Measurements from ENCODE around the gene PRKN. TPM values are rescaled to one million over a fixed set of nuclear protein-coding genes. Genes with fewer than 3 reads are reported as not detected.

PRKN gene
- total RNA-seq, 1 donor from 2014 or later: 4.9 TPM

DNA sequence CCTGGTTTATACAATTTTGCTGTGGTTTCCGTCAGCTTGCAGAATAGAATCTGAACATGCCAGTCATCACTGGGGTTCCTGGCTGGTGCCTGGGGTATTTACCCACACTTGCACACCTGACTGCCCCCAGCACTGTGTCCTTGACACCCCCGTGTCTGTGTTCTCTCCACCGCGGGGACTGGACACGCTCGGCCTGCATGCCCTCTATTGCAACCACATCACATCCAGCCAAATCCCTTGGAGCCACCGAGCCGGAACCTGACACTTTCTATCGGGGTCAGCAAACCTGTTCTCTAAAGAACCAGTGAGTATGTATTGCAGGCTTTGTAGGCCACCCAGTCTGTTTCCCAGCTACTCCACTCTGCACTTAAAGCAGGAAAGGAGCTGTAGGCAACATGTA, 527.5 kb downstream of the PRKN start:
- DNase-seq (ENCODE audit: extremely low spot score in 2 of 2): no peak
- H3K4me3 ChIP-seq: no peak overlapping the region
- H3K27ac ChIP-seq: no peak overlapping the region
- no peaks in the 10 kb centered on the region for H3K36me3 ChIP-seq
- no peaks in the 10 kb centered on the region for H3K9me3 ChIP-seq
- TF ChIP-seq POLR2A (IDR thresholded peaks at IDR 0.05) (no peak), POLR2AphosphoS5 (IDR thresholded peaks at IDR 0.05; ENCODE audit: insufficient read depth in 1 of 2, low read depth in 1 of 2) (no peak)
- TF ChIP-seq, protein P1, sequence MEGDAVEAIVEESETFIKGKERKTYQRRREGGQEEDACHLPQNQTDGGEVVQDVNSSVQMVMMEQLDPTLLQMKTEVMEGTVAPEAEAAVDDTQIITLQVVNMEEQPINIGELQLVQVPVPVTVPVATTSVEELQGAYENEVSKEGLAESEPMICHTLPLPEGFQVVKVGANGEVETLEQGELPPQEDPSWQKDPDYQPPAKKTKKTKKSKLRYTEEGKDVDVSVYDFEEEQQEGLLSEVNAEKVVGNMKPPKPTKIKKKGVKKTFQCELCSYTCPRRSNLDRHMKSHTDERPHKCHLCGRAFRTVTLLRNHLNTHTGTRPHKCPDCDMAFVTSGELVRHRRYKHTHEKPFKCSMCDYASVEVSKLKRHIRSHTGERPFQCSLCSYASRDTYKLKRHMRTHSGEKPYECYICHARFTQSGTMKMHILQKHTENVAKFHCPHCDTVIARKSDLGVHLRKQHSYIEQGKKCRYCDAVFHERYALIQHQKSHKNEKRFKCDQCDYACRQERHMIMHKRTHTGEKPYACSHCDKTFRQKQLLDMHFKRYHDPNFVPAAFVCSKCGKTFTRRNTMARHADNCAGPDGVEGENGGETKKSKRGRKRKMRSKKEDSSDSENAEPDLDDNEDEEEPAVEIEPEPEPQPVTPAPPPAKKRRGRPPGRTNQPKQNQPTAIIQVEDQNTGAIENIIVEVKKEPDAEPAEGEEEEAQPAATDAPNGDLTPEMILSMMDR (IDR thresholded peaks at IDR 0.05): no peak
- H3K27me3 ChIP-seq: no peaks in the 10 kb centered on the region
- no peaks in the 10 kb centered on the region for H3K4me1 ChIP-seq
- intact Hi-C loops (cut with DNase I): no loop called here

DNA sequence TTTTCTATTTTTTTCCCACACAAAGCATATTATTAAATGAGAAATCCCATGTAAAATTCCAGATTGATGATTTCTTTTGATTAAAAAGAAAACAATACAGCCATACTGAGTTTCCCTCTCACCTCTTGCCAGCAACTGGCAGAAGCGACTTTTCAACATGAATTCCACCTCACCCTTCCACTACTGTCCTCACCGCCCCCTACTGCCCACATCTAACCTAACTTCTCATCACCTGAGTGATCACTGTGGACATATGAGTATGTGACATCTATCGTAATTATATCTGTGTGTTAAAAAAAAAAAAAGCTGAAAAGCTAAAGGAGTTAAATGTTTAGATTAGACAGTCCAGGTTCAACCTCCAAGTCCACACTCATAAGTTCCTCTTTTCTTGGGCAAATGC, 528.6 kb downstream of the PRKN start:
- Histone ChIP-seq H3K4me3 (no peak overlapping the region), H3K27ac (no peak overlapping the region), H3K36me3 (no peaks in the 10 kb centered on the region), H3K4me1 (no peaks in the 10 kb centered on the region), H3K27me3 (no peaks in the 10 kb centered on the region), H3K9me3 (no peaks in the 10 kb centered on the region)
- DNase-seq (ENCODE audit: extremely low spot score in 2 of 2): no peak
- no peak for TF ChIP-seq POLR2AphosphoS5 (IDR thresholded peaks at IDR 0.05; ENCODE audit: insufficient read depth in 1 of 2, low read depth in 1 of 2)
- TF ChIP-seq, protein P1 (IDR thresholded peaks at IDR 0.05): no peak
- no peak for TF ChIP-seq POLR2A (IDR thresholded peaks at IDR 0.05)
- intact Hi-C loops (cut with DNase I): no loop called here

DNA sequence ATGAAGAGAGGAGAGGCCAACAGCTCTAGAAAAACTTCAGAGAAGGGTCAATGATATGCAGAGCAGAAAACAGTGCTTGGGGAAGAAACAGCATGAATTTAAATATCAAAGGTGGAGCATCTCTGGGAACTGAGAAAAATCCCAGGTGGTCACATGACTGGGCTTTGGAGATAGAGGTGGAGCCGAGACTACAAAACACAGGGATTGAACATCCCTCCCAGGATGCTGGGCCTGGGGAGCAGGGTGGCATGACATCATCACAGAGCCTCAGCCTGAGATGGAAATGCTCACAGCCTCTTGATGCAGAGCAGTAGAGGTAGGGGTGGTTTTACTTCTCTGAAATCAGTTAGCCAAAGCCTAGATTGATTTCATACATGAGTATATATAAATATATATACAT, 529.5 kb downstream of the PRKN start:
- Histone ChIP-seq H3K4me1 (no peaks in the 10 kb centered on the region), H3K27ac (no peak overlapping the region), H3K27me3 (no peaks in the 10 kb centered on the region), H3K36me3 (no peaks in the 10 kb centered on the region), H3K9me3 (no peaks in the 10 kb centered on the region), H3K4me3 (no peak overlapping the region)
- intact Hi-C loops (cut with DNase I): no loop called here
- DNase-seq (ENCODE audit: extremely low spot score in 2 of 2): no peak
- TF ChIP-seq POLR2A (IDR thresholded peaks at IDR 0.05): no peak
- TF ChIP-seq POLR2AphosphoS5 (IDR thresholded peaks at IDR 0.05; ENCODE audit: insufficient read depth in 1 of 2, low read depth in 1 of 2): no peak
- TF ChIP-seq, protein P1 (IDR thresholded peaks at IDR 0.05): no peak

DNA sequence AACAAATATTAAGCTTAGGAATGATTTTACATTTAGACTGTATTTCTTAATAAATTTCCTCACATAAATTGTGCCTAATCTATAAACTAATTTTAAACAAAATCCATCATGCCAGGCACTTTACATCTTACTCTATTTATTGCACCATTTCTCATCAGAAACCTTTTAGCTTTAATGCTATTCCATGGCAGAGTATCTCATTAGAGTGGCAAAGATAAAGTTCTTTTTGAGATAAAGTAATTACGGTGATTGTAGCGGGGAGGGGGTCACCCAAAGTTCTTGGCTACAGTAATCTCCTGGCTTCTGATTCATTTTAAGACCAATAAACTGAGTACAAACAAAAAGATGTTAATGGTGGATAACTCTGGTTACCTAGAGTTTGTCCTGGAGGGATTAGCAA, 532.1 kb downstream of the PRKN start:
- Histone ChIP-seq H3K4me1 (no peaks in the 10 kb centered on the region), H3K27ac (no peak overlapping the region), H3K4me3 (no peak overlapping the region), H3K36me3 (no peaks in the 10 kb centered on the region), H3K9me3 (no peaks in the 10 kb centered on the region), H3K27me3 (no peaks in the 10 kb centered on the region)
- intact Hi-C loops (cut with DNase I): no loop called here
- TF ChIP-seq, protein P1 (IDR thresholded peaks at IDR 0.05): no peak
- no peak for TF ChIP-seq POLR2A (IDR thresholded peaks at IDR 0.05)
- DNase-seq (ENCODE audit: extremely low spot score in 2 of 2): no peak

DNA sequence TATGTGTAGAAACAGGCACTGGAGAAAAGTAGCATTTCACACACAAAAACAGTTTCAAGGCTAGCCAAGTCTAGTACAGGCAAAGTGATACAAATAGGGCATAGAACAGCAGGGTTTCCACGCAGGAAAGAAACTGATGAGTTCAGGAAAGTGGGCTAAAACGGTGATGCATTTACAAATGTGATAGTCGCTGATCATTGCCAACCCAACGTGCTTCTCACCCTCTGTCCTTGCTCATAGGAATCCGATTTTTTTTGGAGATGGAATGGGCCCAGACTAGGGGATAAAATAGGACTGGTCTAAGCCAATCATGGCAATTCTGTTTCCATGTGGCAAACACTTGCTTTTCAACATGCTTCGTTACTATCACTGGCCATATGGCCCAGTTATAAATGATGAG, 536.6 kb downstream of the PRKN start:
- no peak for DNase-seq (ENCODE audit: extremely low spot score in 2 of 2)
- Histone ChIP-seq H3K9me3 (no peaks in the 10 kb centered on the region), H3K4me1 (no peaks in the 10 kb centered on the region), H3K36me3 (no peaks in the 10 kb centered on the region), H3K27me3 (no peaks in the 10 kb centered on the region), H3K4me3 (no peak overlapping the region), H3K27ac (no peak overlapping the region)
- TF ChIP-seq POLR2AphosphoS5 (IDR thresholded peaks at IDR 0.05; ENCODE audit: insufficient read depth in 1 of 2, low read depth in 1 of 2): no peak
- no peak for TF ChIP-seq POLR2A (IDR thresholded peaks at IDR 0.05)
- TF ChIP-seq, protein P1 (IDR thresholded peaks at IDR 0.05): no peak
- intact Hi-C loops (cut with DNase I): no loop called here
